ENCODE results near the gene GRID1. TPM values are rescaled to one million over a fixed set of nuclear protein-coding genes. Genes with fewer than 3 reads are reported as not detected.

GRID1 gene
- total RNA-seq, 2 experiments from 2014 or later, result not detected

GRCh38 chr10:86019141-86019540 is 347.5 kb downstream of the GRID1 start:
- ChIA-PET POLR2A (no interaction called here), CTCF (interaction anchor here (1.3 kb wide), 1 partner anchor 23 kb away, joined by 5 read pairs; no protein-coding TSS in a partner anchor)
- no peaks in the 10 kb centered on the region for H3K4me1 Mint-ChIP-seq
- DNase-seq, result no peak
- no peaks in the 10 kb centered on the region for H3K36me3 Mint-ChIP-seq (ENCODE audit: low read depth)
- no peak overlapping the region for H3K27ac Mint-ChIP-seq
- H3K27me3 Mint-ChIP-seq, result no peaks in the 10 kb centered on the region
- H3K4me3 Mint-ChIP-seq, result no peak overlapping the region
- H3K9me3 Mint-ChIP-seq, result no peaks in the 10 kb centered on the region

DNA sequence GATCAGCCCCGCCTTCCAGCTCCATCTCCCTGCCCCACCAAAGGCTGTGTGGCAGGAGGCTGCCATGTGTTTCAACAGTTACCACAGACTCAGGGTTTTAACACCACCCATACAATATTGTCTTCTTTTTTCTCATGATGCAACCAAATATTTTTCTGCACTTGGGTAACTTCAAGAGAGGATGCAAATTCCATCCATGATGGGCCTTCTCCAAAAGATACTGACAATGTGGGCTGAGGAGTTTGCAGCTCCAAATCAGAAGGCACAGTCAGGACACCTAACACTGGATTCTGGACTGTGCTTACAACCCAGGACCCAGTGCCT is 347.9 kb downstream of the GRID1 start:
- no peaks in the 10 kb centered on the region for H3K27me3 Mint-ChIP-seq

DNA sequence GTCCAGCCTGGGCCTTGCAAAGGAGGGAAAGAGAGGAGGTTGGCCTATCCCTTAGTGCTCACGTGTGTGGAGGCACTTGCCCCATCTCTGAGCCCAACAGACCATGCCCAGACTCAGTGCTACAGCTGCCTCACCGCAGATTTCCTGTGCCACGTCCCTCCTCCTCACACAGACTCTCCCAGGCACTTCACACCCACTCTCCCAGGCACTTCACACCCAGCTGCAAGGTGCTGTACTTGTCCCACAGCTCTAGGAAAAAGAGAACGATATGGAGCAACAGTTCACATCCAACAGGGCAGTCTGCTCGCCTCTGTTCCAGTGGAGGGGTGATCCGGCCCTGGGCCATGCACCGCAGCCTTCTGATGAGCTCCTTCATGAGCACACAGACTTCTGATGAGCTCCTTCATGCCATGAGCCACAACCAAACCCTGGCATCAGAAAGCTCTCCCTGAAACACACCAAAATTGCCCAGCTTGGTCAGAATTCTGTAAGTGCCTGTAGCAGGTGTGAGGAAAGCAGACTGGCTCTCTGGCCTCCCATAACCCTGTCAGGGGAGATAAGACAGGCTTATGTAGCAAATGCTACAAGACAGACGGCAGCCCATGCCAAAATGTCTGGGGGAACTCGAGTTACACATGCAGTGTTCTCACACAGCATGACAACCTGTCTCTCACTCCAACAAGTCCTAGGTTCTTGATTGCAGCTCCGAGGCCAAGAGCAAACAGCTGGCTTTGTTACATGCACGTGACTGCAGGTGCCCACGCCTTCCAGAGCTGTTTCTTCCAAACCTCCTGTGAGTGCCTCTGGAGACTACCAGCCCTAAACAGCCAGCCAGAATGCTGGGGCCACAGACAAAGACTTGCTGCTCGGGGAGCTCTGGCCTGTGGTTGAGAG is 348.5 kb downstream of the GRID1 start:
- Mint-ChIP-seq H3K36me3 (ENCODE audit: low read depth) (no peaks in the 10 kb centered on the region), H3K27ac (no peak overlapping the region), H3K4me1 (no peaks in the 10 kb centered on the region), H3K9me3 (no peaks in the 10 kb centered on the region), H3K27me3 (peaks cover 6% of the 10 kb centered on the region), H3K4me3 (no peak overlapping the region)
- no peak for DNase-seq
- ChIA-PET POLR2A (no interaction called here), CTCF (interaction anchor here (1.3 kb wide), 1 partner anchor 22 kb away, joined by 5 read pairs; no protein-coding TSS in a partner anchor)

More for the DNA sequence above, 347.9 kb downstream of the GRID1 start:
- Mint-ChIP-seq H3K9me3 (no peaks in the 10 kb centered on the region), H3K27ac (no peak overlapping the region), H3K4me3 (no peak overlapping the region), H3K36me3 (ENCODE audit: low read depth) (no peaks in the 10 kb centered on the region), H3K4me1 (no peaks in the 10 kb centered on the region)
- CTCF ChIA-PET, result interaction anchor here (1.3 kb wide), 1 partner anchor 23 kb away, joined by 5 read pairs; no protein-coding TSS in a partner anchor
- POLR2A ChIA-PET, result no interaction called here
- DNase-seq, result no peak

- POLR2A ChIA-PET, result no interaction called here
- Mint-ChIP-seq H3K4me1 (no peaks in the 10 kb centered on the region), H3K9me3 (no peaks in the 10 kb centered on the region), H3K4me3 (no peak overlapping the region), H3K27ac (no peak overlapping the region), H3K36me3 (ENCODE audit: low read depth) (no peaks in the 10 kb centered on the region), H3K27me3 (peaks cover 10% of the 10 kb centered on the region)
- no peak for DNase-seq
- CTCF ChIA-PET, result interaction anchor here (0.9 kb wide), 1 partner anchor 10 kb away, joined by 3 read pairs; no protein-coding TSS in a partner anchor
Measured at GRCh38 chr10:86013568-86013967, 353.0 kb downstream of the GRID1 start.

GRCh38 chr10:86007171-86007570 is 359.4 kb downstream of the GRID1 start:
- H3K27me3 Mint-ChIP-seq, result peaks cover 5% of the 10 kb centered on the region
- H3K27ac Mint-ChIP-seq, result no peak overlapping the region
- no peak overlapping the region for H3K4me3 Mint-ChIP-seq
- H3K36me3 Mint-ChIP-seq (ENCODE audit: low read depth), result no peaks in the 10 kb centered on the region
- H3K4me1 Mint-ChIP-seq, result no peaks in the 10 kb centered on the region
- CTCF ChIA-PET, result interaction anchor here (1.0 kb wide), 1 partner anchor 10 kb away, joined by 3 read pairs; no protein-coding TSS in a partner anchor
- H3K9me3 Mint-ChIP-seq, result no peaks in the 10 kb centered on the region
- POLR2A ChIA-PET, result no interaction called here
- DNase-seq, result no peak

DNA sequence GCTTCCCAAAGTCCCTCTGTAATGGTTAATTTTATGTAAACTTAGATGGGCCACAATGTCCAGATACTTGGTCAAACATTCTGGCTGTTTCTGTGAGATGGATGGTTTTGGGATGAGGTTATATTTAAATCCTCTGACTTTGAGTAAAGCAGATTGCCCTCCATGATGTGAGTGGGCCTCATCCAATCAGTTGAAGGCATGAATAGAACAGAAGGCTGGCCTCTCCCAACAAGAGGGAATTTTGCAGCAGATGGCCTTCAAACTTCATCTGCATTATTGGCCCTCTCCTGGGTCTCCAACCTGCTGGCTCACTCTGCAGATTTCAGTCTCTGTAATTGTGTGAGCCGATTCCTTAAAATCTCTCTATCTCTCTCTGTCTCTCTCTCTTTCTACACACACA is 362.3 kb downstream of the GRID1 start:
- Mint-ChIP-seq H3K9me3 (no peaks in the 10 kb centered on the region), H3K4me3 (no peak overlapping the region), H3K36me3 (ENCODE audit: low read depth) (no peaks in the 10 kb centered on the region), H3K27ac (no peak overlapping the region), H3K4me1 (no peaks in the 10 kb centered on the region), H3K27me3 (peaks cover 24% of the 10 kb centered on the region)
- DNase-seq, result no peak
- CTCF ChIA-PET, result interaction anchor here (1.5 kb wide), 1 partner anchor 9 kb away, joined by 3 read pairs; no protein-coding TSS in a partner anchor
- POLR2A ChIA-PET, result no interaction called here

DNA sequence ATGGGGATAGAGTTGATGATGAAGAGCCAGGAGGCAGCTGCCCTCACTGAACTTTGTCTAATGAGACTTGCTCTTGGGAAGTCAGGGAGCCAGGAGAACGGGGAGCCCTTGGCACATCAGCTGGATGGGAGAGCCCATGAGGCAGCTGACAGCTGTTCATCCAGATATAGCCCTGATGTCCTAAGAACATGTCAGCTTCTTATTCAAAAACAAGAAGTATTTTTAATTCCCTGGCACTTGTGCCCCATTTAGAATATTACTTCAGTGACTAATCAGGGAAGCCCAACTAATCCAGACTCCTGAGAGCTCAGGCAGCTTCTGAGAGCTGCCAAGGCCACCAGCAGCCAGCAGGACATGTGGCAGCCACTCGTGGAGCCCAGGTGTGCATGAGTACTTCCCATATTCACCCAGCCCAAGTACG is 363.4 kb downstream of the GRID1 start:
- DNase-seq, result no peak
- Mint-ChIP-seq H3K36me3 (ENCODE audit: low read depth) (no peaks in the 10 kb centered on the region), H3K9me3 (no peaks in the 10 kb centered on the region), H3K4me1 (no peaks in the 10 kb centered on the region), H3K27ac (no peak overlapping the region), H3K27me3 (peaks cover 30% of the 10 kb centered on the region), H3K4me3 (no peak overlapping the region)
- POLR2A ChIA-PET, result no interaction called here
- CTCF ChIA-PET, result interaction anchor here (1.5 kb wide), 1 partner anchor 10 kb away, joined by 3 read pairs; no protein-coding TSS in a partner anchor

GRCh38 chr10:86001521-86001920 is 365.1 kb downstream of the GRID1 start:
- POLR2A ChIA-PET, result no interaction called here

DNA sequence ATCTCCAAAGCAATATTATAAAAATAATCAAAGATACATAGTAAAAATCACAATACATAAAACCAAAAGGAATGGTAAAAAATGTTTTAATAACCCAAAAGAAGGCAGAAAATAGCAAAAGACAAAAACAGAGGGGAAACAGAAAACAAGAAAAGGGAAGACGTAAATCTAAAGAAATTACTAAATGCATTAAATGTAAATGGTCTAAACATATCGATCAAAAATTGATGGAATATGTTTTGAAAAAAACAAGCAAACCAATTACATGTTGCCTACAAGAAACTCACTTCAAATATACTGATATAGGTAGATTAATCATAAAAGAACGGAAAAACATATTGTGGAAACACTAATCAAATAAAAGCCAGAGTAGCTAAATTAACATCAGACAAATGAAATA is 369.1 kb downstream of the GRID1 start:
- Mint-ChIP-seq H3K36me3 (ENCODE audit: low read depth) (no peaks in the 10 kb centered on the region), H3K9me3 (no peaks in the 10 kb centered on the region), H3K27me3 (peaks cover 31% of the 10 kb centered on the region), H3K27ac (no peak overlapping the region), H3K4me3 (no peak overlapping the region), H3K4me1 (no peaks in the 10 kb centered on the region)
- POLR2A ChIA-PET, result no interaction called here
- no peak for DNase-seq
- CTCF ChIA-PET, result interaction anchor here (1.0 kb wide), 1 partner anchor 9 kb away, joined by 3 read pairs; no protein-coding TSS in a partner anchor

More at GRCh38 chr10:86001521-86001920, 365.1 kb downstream of the GRID1 start:
- H3K4me3 Mint-ChIP-seq, result no peak overlapping the region
- peaks cover 28% of the 10 kb centered on the region for H3K27me3 Mint-ChIP-seq
- CTCF ChIA-PET, result no interaction called here
- no peaks in the 10 kb centered on the region for H3K36me3 Mint-ChIP-seq (ENCODE audit: low read depth)
- no peak overlapping the region for H3K27ac Mint-ChIP-seq
- DNase-seq, result no peak
- H3K4me1 Mint-ChIP-seq, result no peaks in the 10 kb centered on the region
- no peaks in the 10 kb centered on the region for H3K9me3 Mint-ChIP-seq

DNA sequence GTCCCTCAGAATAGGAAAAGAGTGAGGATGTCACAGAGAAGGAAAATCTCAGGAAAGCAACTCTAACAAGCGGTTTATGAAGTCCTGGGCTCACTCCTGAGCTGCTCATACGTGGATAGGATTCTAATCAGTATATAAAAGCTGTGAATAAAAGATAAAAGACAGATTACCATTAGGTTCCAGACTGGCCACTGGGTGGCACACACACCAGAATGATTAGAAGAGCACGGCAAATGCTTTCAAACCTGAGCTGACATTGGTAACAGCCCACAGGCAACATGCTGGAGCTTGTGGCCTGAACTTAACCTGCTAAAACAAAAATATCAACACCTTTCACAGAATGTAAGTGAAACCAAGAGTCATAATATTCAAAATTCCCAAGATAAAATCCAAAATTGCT is 370.8 kb downstream of the GRID1 start:
- Mint-ChIP-seq H3K36me3 (ENCODE audit: low read depth) (no peaks in the 10 kb centered on the region), H3K27me3 (peaks cover 20% of the 10 kb centered on the region), H3K4me1 (no peaks in the 10 kb centered on the region), H3K9me3 (no peaks in the 10 kb centered on the region), H3K27ac (no peak overlapping the region), H3K4me3 (no peak overlapping the region)
- CTCF ChIA-PET, result interaction anchor here (0.7 to 1.3 kb wide), 4 partner anchors 9 to 380 kb away, joined by 4 to 5 read pairs (median 4); no protein-coding TSS in a partner anchor
- no peak for DNase-seq
- POLR2A ChIA-PET, result no interaction called here

- ChIA-PET POLR2A (no interaction called here), CTCF (no interaction called here)
- H3K27me3 Mint-ChIP-seq, result peaks cover 7% of the 10 kb centered on the region
- no peak overlapping the region for H3K27ac Mint-ChIP-seq
- H3K36me3 Mint-ChIP-seq (ENCODE audit: low read depth), result no peaks in the 10 kb centered on the region
- H3K4me3 Mint-ChIP-seq, result no peak overlapping the region
- no peak for DNase-seq
- H3K4me1 Mint-ChIP-seq, result no peaks in the 10 kb centered on the region
- no peaks in the 10 kb centered on the region for H3K9me3 Mint-ChIP-seq
Measured at GRCh38 chr10:85993840-85994507, 372.6 kb downstream of the GRID1 start.

- Mint-ChIP-seq H3K4me3 (no peak overlapping the region), H3K36me3 (ENCODE audit: low read depth) (no peaks in the 10 kb centered on the region), H3K9me3 (no peaks in the 10 kb centered on the region), H3K27ac (no peak overlapping the region), H3K4me1 (no peaks in the 10 kb centered on the region), H3K27me3 (peaks cover 3% of the 10 kb centered on the region)
- no peak for DNase-seq
- CTCF ChIA-PET, result no interaction called here
- POLR2A ChIA-PET, result no interaction called here
Measured at GRCh38 chr10:85993140-85993539, 373.5 kb downstream of the GRID1 start.

GRCh38 chr10:85992324-85992723 is 374.3 kb downstream of the GRID1 start:
- H3K4me1 Mint-ChIP-seq, result no peaks in the 10 kb centered on the region
- POLR2A ChIA-PET, result no interaction called here
- no peaks in the 10 kb centered on the region for H3K9me3 Mint-ChIP-seq
- no peaks in the 10 kb centered on the region for H3K36me3 Mint-ChIP-seq (ENCODE audit: low read depth)
- H3K27me3 Mint-ChIP-seq, result peaks cover 3% of the 10 kb centered on the region
- no peak overlapping the region for H3K27ac Mint-ChIP-seq
- CTCF ChIA-PET, result no interaction called here
- DNase-seq, result no peak
- no peak overlapping the region for H3K4me3 Mint-ChIP-seq

Data from activated CD4-positive, alpha-beta memory T cell treated with anti-CD3 and anti-CD28 coated beads, Interleukin-2, amount 10 ng/mL, durations not matched to agents 7 days and 5 days (primary cell).